PFSK-1 (cell line): ENCODE results near the gene CXCR3.

Experiments
- POLR2AphosphoS5 ChIP-seq: IDR thresholded peaks from 2 replicates; pipeline ENCODE4 v1.6.1; 2012; ENCODE audit warnings: low read depth, mild to moderate bottlenecking, control low read depth, low read length, moderate library complexity
- REST ChIP-seq, 2 experiments: IDR thresholded peaks; 2 replicates each; pipeline versions ENCODE4 v1.6.1 to v1.8.0; 2011 to 2012; ENCODE audit warnings: low read depth in 2 of 2, low read length in 2 of 2, control low read depth in 1 of 2, inconsistent platforms in 1 of 2, mild to moderate bottlenecking in 1 of 2, moderate library complexity in 1 of 2; ENCODE audit not compliant: insufficient read depth in 1 of 2
- SIN3A ChIP-seq: IDR thresholded peaks from 2 replicates; pipeline ENCODE4 v1.6.1; 2012; ENCODE audit warnings: mild to moderate bottlenecking, low read length, moderate library complexity, borderline replicate concordance; ENCODE audit not compliant: insufficient read depth
- TAF1 ChIP-seq: IDR thresholded peaks from 2 replicates; pipeline ENCODE4 v1.6.1; 2012; ENCODE audit warnings: low read length, control low read depth, borderline replicate concordance; ENCODE audit not compliant: insufficient read depth

DNA sequence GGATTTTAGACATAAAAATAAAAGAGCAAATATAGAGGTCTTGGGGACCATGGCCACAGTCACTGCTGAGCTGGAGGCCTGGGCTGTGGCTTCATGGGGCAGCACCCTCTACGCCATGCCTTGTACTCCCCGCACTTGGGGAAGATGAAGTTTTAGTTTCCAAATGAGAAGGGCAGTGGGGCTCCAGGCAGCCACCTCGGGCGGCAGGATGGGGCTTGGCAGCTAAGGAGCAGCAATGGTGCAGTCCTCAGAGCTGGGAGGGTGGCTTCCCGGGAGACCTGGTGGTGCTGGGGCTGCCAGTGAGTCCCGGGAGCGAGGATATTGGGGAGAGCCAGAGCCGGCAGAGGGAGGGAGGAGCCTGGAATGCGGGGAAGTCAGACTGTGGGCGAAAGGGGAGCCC is 2.4 kb downstream of the CXCR3 start:
- TF ChIP-seq POLR2AphosphoS5 (no peak), REST (IDR thresholded peaks at IDR 0.05; ENCODE audit: insufficient read depth in 1 of 2, low read depth in 2 of 2, low read length in 2 of 2) (no peak), TAF1 (no peak), SIN3A (no peak)
